Activated CD4-positive, alpha-beta memory T cell treated with anti-CD3 and anti-CD28 coated beads, Interleukin-2, amount 10 ng/mL, durations not matched to agents 7 days and 5 days (primary cell): Measurements from ENCODE around the gene NFATC1. TPM values are rescaled to one million over a fixed set of nuclear protein-coding genes. Genes with fewer than 3 reads are reported as not detected.

ENCODE experiments used
- CTCF ChIA-PET: fragments of 350-600 bp; sonication (Branson Sonifier 250); formaldehyde crosslinking; loops from one replicate; lab custom pipeline; 2021; ENCODE audit warnings: antibody characterized with exemption, inconsistent platforms; lab: Charles Lee
- POLR2A ChIA-PET: fragments of 350-600 bp; sonication (Branson Sonifier 250); formaldehyde crosslinking; loops from one replicate; lab custom pipeline; 2021; ENCODE audit warnings: antibody characterized with exemption; lab: Charles Lee
- DNase-seq: peaks from one replicate; pipeline ENCODE4 v3.0.0-alpha.2; 2020
- H3K27ac Mint-ChIP-seq: one replicate; pipeline ENCODE4 v1.8.0; 2021; ENCODE audit warnings: mild to moderate bottlenecking, mixed read lengths
- H3K27me3 Mint-ChIP-seq: one replicate; pipeline ENCODE4 v1.8.0; 2021; ENCODE audit warnings: mixed read lengths
- H3K36me3 Mint-ChIP-seq: one replicate; pipeline ENCODE4 v1.8.0; 2021; ENCODE audit warnings: low read depth, mixed read lengths
- H3K4me1 Mint-ChIP-seq: one replicate; pipeline ENCODE4 v1.8.0; 2021; ENCODE audit warnings: mixed read lengths
- H3K4me3 Mint-ChIP-seq: one replicate; pipeline ENCODE4 v1.8.0; 2021; ENCODE audit warnings: mild to moderate bottlenecking, mixed read lengths
- H3K9me3 Mint-ChIP-seq: one replicate; pipeline ENCODE4 v1.8.0; 2021; ENCODE audit warnings: mixed read lengths
- total RNA-seq, 2 experiments: library from RNA; stranded (reverse); gene quantifications; one replicate each; pipeline ENCODE4 v1.2.3, GENCODE V29; 2021

NFATC1 gene
- total RNA-seq, 2 experiments from 2014 or later = 43.8 to 44.5 TPM

GRCh38 chr18:79548986-79549637 lies 153.4 kb downstream of the NFATC1 start:
- Mint-ChIP-seq H3K36me3 (no peaks in the 10 kb centered on the region), H3K27me3 (no peaks in the 10 kb centered on the region), H3K4me1 (no peaks in the 10 kb centered on the region), H3K27ac (no peak overlapping the region), H3K4me3 (no peak overlapping the region), H3K9me3 (no peaks in the 10 kb centered on the region)
- POLR2A ChIA-PET = no interaction called here
- CTCF ChIA-PET = no interaction called here
- no peak for DNase-seq

- Mint-ChIP-seq H3K4me3 (no peak overlapping the region), H3K9me3 (no peaks in the 10 kb centered on the region), H3K27me3 (no peaks in the 10 kb centered on the region), H3K4me1 (no peaks in the 10 kb centered on the region), H3K36me3 (no peaks in the 10 kb centered on the region), H3K27ac (no peak overlapping the region)
- no peak for DNase-seq
- ChIA-PET CTCF (no interaction called here), POLR2A (no interaction called here)
Measured at GRCh38 chr18:79549638-79550000, 153.9 kb downstream of the NFATC1 start.

GRCh38 chr18:79552140-79552631 lies 156.5 kb downstream of the NFATC1 start:
- no peaks in the 10 kb centered on the region for H3K27me3 Mint-ChIP-seq
- H3K4me3 Mint-ChIP-seq = no peak overlapping the region
- H3K36me3 Mint-ChIP-seq = no peaks in the 10 kb centered on the region
- H3K9me3 Mint-ChIP-seq = no peaks in the 10 kb centered on the region
- no peak for DNase-seq
- no peaks in the 10 kb centered on the region for H3K4me1 Mint-ChIP-seq
- H3K27ac Mint-ChIP-seq = no peak overlapping the region
- CTCF ChIA-PET = no interaction called here
- POLR2A ChIA-PET = no interaction called here

- H3K4me1 Mint-ChIP-seq = no peaks in the 10 kb centered on the region
- no peak overlapping the region for H3K27ac Mint-ChIP-seq
- ChIA-PET POLR2A (no interaction called here), CTCF (interaction anchor here (0.5 kb wide), 1 partner anchor 106 kb away, joined by 3 read pairs; no protein-coding TSS in a partner anchor)
- no peaks in the 10 kb centered on the region for H3K9me3 Mint-ChIP-seq
- no peaks in the 10 kb centered on the region for H3K27me3 Mint-ChIP-seq
- no peak overlapping the region for H3K4me3 Mint-ChIP-seq
- DNase-seq = no peak
- H3K36me3 Mint-ChIP-seq = no peaks in the 10 kb centered on the region
Measured at GRCh38 chr18:79552696-79553095, 157.0 kb downstream of the NFATC1 start.

- ChIA-PET CTCF (interaction anchor here (0.5 kb wide), 1 partner anchor 107 kb away, joined by 3 read pairs; no protein-coding TSS in a partner anchor), POLR2A (no interaction called here)
- Mint-ChIP-seq H3K36me3 (no peaks in the 10 kb centered on the region), H3K27ac (no peak overlapping the region), H3K4me3 (no peak overlapping the region), H3K4me1 (no peaks in the 10 kb centered on the region), H3K9me3 (no peaks in the 10 kb centered on the region), H3K27me3 (no peaks in the 10 kb centered on the region)
- no peak for DNase-seq
Measured at GRCh38 chr18:79553154-79553553, 157.4 kb downstream of the NFATC1 start.

- no peaks in the 10 kb centered on the region for H3K27me3 Mint-ChIP-seq
- DNase-seq = no peak
- CTCF ChIA-PET = no interaction called here
- H3K36me3 Mint-ChIP-seq = no peaks in the 10 kb centered on the region
- POLR2A ChIA-PET = no interaction called here
- H3K27ac Mint-ChIP-seq = no peak overlapping the region
- H3K4me1 Mint-ChIP-seq = no peaks in the 10 kb centered on the region
- no peaks in the 10 kb centered on the region for H3K9me3 Mint-ChIP-seq
- H3K4me3 Mint-ChIP-seq = no peak overlapping the region
Measured at GRCh38 chr18:79553696-79554095, 158.0 kb downstream of the NFATC1 start.

- H3K4me1 Mint-ChIP-seq = no peaks in the 10 kb centered on the region
- ChIA-PET CTCF (no interaction called here), POLR2A (no interaction called here)
- H3K4me3 Mint-ChIP-seq = no peak overlapping the region
- H3K9me3 Mint-ChIP-seq = no peaks in the 10 kb centered on the region
- DNase-seq = no peak
- no peaks in the 10 kb centered on the region for H3K27me3 Mint-ChIP-seq
- H3K36me3 Mint-ChIP-seq = no peaks in the 10 kb centered on the region
- H3K27ac Mint-ChIP-seq = no peak overlapping the region
Measured at GRCh38 chr18:79554321-79554720, 158.6 kb downstream of the NFATC1 start.

GRCh38 chr18:79554945-79555645 lies 159.4 kb downstream of the NFATC1 start:
- no peaks in the 10 kb centered on the region for H3K9me3 Mint-ChIP-seq
- H3K4me3 Mint-ChIP-seq = no peak overlapping the region
- no peaks in the 10 kb centered on the region for H3K27me3 Mint-ChIP-seq
- no peak for DNase-seq
- ChIA-PET POLR2A (no interaction called here), CTCF (no interaction called here)
- H3K4me1 Mint-ChIP-seq = no peaks in the 10 kb centered on the region
- no peak overlapping the region for H3K27ac Mint-ChIP-seq
- H3K36me3 Mint-ChIP-seq = no peaks in the 10 kb centered on the region

GRCh38 chr18:79555885-79556284 lies 160.2 kb downstream of the NFATC1 start:
- Mint-ChIP-seq H3K27ac (no peak overlapping the region), H3K4me3 (no peak overlapping the region), H3K27me3 (no peaks in the 10 kb centered on the region), H3K4me1 (no peaks in the 10 kb centered on the region), H3K9me3 (no peaks in the 10 kb centered on the region), H3K36me3 (no peaks in the 10 kb centered on the region)
- no peak for DNase-seq
- ChIA-PET POLR2A (no interaction called here), CTCF (no interaction called here)

GRCh38 chr18:79556829-79557585 lies 161.3 kb downstream of the NFATC1 start:
- Mint-ChIP-seq H3K27ac (no peak overlapping the region), H3K4me1 (no peaks in the 10 kb centered on the region), H3K4me3 (no peak overlapping the region), H3K36me3 (no peaks in the 10 kb centered on the region), H3K9me3 (no peaks in the 10 kb centered on the region), H3K27me3 (no peaks in the 10 kb centered on the region)
- ChIA-PET CTCF (no interaction called here), POLR2A (no interaction called here)
- no peak for DNase-seq

- Mint-ChIP-seq H3K4me1 (no peaks in the 10 kb centered on the region), H3K27ac (no peak overlapping the region), H3K4me3 (no peak overlapping the region), H3K9me3 (no peaks in the 10 kb centered on the region), H3K36me3 (no peaks in the 10 kb centered on the region), H3K27me3 (no peaks in the 10 kb centered on the region)
- DNase-seq = no peak
- ChIA-PET POLR2A (no interaction called here), CTCF (no interaction called here)
Measured at GRCh38 chr18:79558196-79558932, 162.6 kb downstream of the NFATC1 start.

- DNase-seq = no peak
- CTCF ChIA-PET = no interaction called here
Measured at GRCh38 chr18:79558933-79559416, 163.2 kb downstream of the NFATC1 start.

GRCh38 chr18:79559436-79559835 lies 163.7 kb downstream of the NFATC1 start:
- Mint-ChIP-seq H3K27me3 (no peaks in the 10 kb centered on the region), H3K4me3 (no peak overlapping the region), H3K36me3 (no peaks in the 10 kb centered on the region), H3K4me1 (no peaks in the 10 kb centered on the region), H3K27ac (no peak overlapping the region), H3K9me3 (no peaks in the 10 kb centered on the region)
- no peak for DNase-seq
- ChIA-PET CTCF (no interaction called here), POLR2A (no interaction called here)

More at GRCh38 chr18:79558933-79559416, 163.2 kb downstream of the NFATC1 start:
- H3K27ac Mint-ChIP-seq = no peak overlapping the region
- POLR2A ChIA-PET = no interaction called here
- no peaks in the 10 kb centered on the region for H3K9me3 Mint-ChIP-seq
- no peak overlapping the region for H3K4me3 Mint-ChIP-seq
- no peaks in the 10 kb centered on the region for H3K4me1 Mint-ChIP-seq
- H3K27me3 Mint-ChIP-seq = no peaks in the 10 kb centered on the region
- H3K36me3 Mint-ChIP-seq = no peaks in the 10 kb centered on the region
